ENCODE results near the gene BUB3.

Gene BUB3

DNA sequence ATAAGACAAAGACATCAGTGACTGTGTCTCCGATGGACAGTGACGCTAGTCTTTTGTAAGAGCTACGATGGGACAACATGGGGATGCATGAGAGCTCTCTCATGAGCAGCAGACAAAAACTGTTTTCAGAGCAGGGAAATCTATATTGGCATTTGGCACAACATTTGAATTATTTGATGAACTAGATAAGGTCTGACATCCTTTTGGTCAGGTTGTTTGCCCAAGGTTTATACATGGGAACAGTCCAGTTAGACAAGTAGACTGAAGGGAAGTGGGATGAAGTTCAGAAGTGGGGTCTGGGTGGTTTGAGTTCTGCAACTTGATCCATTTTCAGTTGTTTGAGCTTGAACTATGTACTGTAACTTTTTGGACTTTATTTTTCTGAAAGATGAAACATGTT is 50.8 kb downstream of the BUB3 start:
- DNase-seq: no peak

DNA sequence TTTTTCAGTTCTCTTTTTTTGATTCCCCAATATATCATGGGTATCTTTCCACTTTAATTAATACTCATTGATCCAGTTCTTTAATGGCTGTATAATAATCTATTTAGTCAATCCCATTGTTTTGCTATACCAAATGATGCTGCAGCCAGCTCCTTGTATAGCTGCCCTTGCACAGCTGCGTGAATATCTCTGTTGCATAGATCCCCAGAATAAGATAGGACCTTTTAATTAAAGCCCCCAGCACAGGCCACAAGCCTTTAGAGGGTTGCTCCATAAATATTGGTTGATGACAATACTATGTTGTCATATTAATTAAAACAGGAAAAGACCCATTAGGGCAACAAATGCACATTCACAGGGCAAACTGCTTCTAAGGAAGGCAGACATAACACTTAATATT is 57.9 kb downstream of the BUB3 start:
- DNase-seq: no peak

DNA sequence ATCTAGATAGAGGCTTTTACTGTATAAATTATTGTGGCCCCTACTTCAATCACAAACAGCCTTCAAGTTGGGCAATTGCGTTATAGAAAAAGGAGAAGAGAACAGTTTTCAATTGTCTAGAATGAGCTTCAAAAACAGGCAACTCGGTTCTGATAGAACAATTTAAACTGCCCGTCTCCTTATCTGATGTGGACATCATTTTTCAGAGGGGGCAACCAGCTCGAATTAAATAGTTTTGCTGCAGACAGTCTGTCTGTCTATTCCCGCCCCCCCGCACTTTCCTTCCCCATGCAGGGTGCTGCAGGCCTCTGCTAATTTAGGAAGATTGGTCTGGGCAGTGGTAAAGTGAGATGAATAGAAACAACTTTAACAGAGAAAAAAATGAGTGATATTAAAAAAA is 58.4 kb downstream of the BUB3 start:
- DNase-seq: no peak

DNA sequence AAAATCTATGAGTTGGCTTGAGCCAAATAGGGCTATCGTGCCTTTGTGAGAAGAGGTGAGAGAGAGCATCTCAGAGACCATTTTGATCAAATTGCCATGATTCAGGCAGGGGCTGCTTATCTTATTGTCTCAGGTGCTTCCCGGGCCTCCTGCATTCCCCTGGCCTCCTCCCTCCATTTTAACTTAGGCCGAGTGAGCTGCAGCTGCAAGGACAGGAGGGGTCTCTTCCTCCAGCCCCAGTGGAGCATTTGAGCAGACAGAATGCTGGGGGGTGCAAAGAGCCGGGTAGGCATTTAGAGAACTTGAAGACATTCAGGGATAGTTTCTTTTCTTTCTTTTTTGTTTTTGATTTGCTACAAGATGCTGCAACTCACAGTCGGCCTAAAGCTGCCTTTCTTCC is 59.0 kb downstream of the BUB3 start:
- DNase-seq: no peak
